Measurements from ENCODE around the gene MT2A.
A peak's percentile ranks its signal among the peaks of the same experiment; 100 is the strongest.

The MT2A gene

GRCh38 chr16:56600398-56600999 lies 7.9 kb upstream of the MT2A start:
- peak in 2 of 3 experiments; percentile 14 to 59 for DNase-seq

GRCh38 chr16:56601325-56601724 lies 7.1 kb upstream of the MT2A start:
- peak in 1 of 3 experiments; percentile 9 for DNase-seq

- peak; percentile 6 to 59 (median 25) for DNase-seq
Measured at GRCh38 chr16:56603589-56603988, 4.8 kb upstream of the MT2A start.

DNA sequence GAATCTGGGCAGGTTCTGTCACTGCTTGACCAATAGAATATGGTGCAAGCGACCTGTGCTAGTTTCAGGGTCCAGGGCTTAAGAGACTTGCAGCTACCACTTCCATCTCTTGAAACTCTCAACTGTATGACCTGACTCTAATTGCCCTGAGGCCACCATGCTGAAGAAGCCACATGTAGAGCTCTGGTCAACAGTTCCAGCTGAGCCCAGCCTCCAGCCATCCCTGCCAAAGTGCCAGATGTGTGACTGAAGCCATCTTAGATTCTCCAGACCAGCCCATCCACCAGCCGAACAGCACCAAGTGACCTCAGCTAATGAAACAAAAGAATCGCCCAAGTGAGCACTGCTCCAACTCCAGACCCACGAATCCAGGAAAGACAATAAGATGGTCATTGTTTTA lies 3.4 kb upstream of the MT2A start:
- no peak for DNase-seq

DNA sequence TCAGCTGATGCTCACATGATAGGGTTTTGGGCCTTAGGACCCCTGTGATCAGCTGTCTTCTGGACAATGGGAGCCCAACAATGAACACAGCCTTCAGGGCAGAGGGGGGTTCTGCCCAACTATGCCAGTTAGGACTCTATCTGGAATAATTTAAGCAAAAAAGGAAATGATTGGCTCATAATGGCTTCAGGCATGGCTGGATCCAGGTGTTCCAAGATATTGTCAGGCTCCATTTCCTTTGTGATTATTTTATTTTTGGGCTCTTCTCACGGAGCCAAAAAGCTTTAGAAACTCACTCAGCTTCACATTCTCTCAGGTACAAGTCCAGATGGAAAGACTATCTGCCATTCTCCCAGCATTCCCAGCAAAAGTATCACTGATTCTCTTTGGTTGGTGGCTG lies 2.9 kb upstream of the MT2A start:
- no peak for DNase-seq

DNA sequence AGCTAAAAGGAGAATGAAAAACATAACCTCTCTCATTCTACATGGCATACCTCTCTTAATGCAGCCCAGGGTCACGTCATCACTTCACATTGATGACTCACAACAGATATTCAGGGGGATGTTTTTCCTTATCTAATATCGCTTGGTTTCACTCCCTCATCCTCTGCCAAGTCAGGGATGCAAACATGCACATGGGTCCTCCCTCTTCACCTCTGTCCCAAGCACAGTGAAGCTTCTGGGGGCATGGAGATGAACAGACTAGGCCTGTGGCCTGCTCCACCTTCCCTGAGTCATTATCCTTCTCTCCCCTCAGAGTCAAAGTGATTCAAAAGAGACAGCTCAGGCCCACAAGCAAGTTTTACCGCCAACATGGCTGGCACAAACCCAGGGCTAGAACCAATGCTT lies 2.3 kb upstream of the MT2A start:
- DNase-seq, result no peak

DNA sequence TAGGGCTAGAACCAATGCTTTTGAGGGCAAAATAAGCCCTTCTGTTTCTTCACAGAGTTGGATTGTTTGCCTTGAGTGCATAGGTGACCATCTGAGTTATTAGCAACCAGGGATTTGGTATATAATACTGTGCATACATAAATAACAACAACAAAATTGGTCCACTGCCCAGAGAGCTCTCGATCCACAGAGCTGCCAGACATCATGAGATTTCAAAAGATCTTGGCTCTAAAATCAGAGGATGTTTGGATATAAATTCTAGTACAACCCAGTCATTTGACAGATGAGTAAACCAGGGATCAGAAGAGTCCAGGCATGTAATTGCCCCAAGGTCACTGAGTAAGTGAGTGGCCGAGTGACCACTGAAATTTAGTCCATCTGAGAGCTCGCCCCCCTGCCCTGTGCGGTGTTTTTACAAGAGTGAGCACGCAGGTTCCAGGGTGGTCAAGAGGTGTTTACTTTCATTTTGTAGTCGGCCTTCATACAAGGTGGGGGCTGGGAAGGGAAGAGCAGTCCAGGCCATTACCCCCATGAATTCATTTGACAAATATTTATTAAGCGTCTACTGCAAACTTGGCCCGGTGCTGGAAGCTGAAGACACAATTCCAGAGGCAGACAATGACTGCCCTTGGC lies 1.8 kb upstream of the MT2A start:
- no peak for DNase-seq

- DNase-seq, result no peak
Measured at GRCh38 chr16:56607109-56607618, 1.2 kb upstream of the MT2A start.

GRCh38 chr16:56607675-56608042 lies 725 bp upstream of the MT2A start:
- DNase-seq, result no peak

DNA sequence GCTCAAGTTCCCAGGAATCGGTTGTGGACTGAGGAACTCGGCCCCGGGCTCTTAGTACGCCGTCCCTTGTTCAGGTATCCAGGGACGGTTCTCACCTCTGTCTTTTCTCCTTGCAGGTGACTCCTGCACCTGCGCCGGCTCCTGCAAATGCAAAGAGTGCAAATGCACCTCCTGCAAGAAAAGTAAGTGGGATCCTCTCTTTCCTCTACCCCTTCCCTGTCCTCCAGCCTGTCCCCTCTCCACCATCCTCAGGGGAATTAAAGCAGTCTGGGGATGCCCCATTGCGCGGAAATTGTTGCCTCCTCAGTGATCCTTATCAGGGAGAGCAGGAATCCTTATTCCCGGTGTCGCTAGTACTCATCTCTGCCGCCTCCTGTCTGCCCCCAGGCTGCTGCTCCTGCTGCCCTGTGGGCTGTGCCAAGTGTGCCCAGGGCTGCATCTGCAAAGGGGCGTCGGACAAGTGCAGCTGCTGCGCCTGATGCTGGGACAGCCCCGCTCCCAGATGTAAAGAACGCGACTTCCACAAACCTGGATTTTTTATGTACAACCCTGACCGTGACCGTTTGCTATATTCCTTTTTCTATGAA lies 585 bp downstream of the MT2A start:
- DNase-seq, result peak; percentile 5 to 58 (median 55)

- peak; percentile 9 to 62 (median 43) for DNase-seq
Measured at GRCh38 chr16:56609463-56609921, 1.1 kb downstream of the MT2A start.

DNA sequence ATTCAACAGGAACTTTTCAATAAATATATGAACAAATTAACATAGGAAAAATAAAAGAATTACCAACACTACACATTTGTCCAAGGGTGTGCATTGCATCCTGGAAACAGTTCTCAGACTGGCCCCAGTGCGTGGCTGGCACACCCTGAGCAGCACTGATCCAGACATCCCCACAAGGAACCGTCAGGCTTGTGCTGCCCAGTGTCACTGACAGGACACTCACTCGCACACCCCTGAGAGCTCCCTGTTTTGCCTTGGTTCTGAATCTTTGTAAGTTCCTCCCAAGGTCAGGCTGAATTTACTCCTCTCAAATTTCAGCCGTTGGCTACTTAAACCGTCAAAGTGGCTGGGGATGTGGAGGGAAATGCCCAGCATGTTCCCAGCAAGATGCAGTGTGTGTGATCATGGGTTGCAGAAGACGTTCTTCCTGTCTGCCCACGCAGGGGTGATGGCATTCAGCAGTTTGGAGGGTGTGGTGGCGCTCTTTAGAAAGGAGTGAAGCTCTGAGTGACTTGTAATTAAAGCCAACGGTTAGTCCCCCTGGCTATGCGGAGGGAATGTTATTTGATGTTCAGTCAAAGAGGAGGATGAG lies 1.7 kb downstream of the MT2A start:
- peak in 2 of 3 experiments; percentile 17 to 25 for DNase-seq

DNA sequence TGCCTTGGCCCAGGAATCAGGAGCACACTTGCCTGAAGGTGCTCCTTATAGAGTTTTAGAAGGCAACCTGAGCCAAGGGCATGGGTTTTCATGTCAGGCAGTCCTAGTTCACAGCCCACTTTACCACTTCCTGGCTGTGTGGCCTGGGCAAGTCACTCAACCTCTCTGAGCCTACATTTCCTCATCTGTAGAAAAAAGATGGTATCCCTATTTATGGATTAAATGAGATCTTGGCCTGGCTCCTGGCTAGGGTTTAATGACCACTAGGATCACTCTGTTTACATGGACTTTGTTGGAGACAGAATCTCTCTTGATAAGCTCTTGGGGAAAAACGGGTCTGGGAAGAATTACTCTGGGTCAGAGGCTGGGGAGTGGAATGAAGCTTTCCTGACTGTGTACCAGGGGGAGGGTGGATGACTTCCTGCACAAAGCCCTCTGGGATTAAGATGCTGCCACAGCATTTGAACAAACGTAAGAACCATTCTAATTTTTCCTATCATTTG lies 2.3 kb downstream of the MT2A start:
- no peak for DNase-seq

DNA sequence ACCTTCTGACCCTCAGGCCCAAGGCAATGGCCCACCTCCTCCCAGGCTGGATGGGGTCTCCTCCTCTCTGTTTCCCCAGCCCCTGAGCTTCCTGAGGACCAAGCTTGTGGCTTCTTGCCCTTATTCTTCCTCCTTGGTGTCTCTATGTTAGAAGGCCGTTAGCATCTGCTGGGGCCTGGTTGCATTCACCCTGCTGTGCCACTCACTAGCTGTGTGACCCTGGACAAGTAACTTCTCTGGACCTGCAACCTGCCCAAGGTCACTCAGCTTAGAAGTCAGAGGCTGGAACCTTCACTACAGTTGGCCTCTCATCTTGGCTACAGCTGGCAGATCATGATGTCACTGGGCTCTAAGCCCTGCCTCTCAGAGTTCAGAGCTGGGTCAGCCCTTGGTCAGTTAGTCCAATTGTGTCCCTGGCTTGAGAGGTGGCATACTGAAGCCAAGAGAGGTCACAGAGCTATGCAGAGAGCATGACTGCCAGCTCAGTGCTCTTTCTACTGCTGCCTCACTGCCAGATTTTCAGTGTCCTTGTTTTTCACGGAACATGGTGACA lies 3.0 kb downstream of the MT2A start:
- no peak for DNase-seq

- no peak for DNase-seq
Measured at GRCh38 chr16:56613706-56614105, 5.3 kb downstream of the MT2A start.

DNA sequence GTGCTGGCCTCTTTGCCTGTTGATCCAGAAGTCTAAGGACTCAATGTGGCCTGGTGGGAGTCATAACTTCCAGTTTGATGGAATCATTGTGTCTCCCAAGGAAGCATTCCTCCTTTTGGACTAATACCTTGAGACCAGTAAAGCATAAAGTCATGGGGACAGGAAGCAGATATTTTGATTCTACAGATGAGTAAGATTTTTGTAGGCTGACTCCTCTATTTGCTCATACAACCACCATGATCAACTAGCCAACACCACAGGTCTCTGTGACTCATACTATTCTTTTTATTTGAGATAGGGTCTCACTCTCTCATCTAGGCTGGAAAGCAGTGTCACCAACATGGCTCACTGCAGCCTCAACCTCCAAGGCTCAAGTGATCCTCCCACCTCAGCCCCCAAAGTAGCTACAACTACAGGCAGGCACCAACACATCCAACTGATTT lies 6.2 kb downstream of the MT2A start:
- no peak for DNase-seq

GRCh38 chr16:56615353-56615752 lies 7.0 kb downstream of the MT2A start:
- DNase-seq, result no peak

DNA sequence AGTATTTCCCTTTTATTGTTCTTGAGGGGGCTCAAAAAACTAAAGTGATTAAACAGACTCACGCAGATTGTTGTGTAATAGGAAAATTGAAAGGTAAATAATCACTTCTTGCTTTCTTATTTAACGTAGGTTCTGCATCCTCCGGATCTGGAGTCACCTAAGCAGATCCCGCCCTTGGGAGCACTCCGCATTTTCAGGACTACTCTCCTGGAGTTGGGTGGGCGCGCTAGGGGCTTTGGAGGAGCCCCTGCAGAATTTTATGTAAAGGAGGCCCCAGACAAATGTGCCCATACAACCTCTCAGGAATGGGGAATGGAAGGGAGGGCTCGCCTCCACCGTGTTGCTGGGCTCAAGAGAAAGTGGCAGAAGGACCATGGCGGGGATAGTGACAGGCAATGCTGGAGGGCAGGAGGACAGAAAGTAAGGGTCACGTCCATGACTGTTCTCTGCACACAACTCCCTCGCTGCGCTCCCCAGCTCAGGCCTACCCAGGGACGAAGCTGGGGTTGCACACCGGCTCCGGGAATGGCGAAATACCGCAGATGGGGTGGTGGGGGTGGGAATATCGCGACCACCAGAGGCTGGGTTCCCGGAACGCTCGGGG lies 8.3 kb downstream of the MT2A start:
- no peak for DNase-seq

GRCh38 chr16:56617212-56618085 lies 9.1 kb downstream of the MT2A start:
- no peak for DNase-seq

DNA sequence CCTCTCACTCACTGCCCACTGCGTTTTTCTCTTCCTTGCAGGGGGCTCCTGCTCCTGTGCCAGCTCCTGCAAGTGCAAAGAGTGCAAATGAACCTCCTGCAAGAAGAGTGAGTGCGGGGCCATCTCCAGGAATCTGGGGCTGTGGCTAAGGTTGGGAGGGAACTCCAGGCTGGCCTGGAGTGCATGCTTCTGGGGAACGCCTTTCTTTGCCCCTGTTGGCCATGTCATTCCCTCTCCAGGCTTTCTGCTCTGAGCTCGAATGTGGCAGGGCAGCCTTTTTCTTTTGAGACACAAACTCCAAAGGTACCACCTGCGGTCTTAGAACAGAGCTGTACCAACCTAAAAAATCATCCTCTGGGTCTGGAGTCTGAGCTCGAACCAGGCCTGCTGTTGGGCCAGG lies 9.8 kb downstream of the MT2A start:
- no peak for DNase-seq

- DNase-seq, result no peak
Measured at GRCh38 chr16:56620339-56620897, 12.0 kb downstream of the MT2A start.

Data from NCI-H1417 (cell line).